PC-3 (cell line): ENCODE measurements around the gene MAU2. TPM values are rescaled to one million over a fixed set of nuclear protein-coding genes. Genes with fewer than 3 reads are reported as not detected.

Experiments used
- ATAC-seq: fragments of 200-7000 bp; cut with Tn5 transposase; 2 replicates; pipeline ENCODE4 v1.9.1; 2020; ENCODE audit warnings: mild to moderate bottlenecking, moderate library complexity
- BruUV-seq: library from RNA; stranded (reverse); fragments of 400-500 nt; replicated peaks from 2 replicates; lab custom pipeline; 2021; lab: Mats Ljungman, UMichigan
- CTCF ChIA-PET: fragments of 300-600 bp; sonication (Branson Sonifier 250); formaldehyde crosslinking; loops from one replicate; lab custom pipeline; 2022; ENCODE audit warnings: antibody characterized with exemption; lab: Charles Lee
- POLR2A ChIA-PET: fragments of 300-600 bp; sonication (Branson Sonifier 250); formaldehyde crosslinking; loops from one replicate; lab custom pipeline; 2022; ENCODE audit warnings: antibody characterized with exemption; ENCODE audit not compliant: unreplicated experiment; lab: Charles Lee
- DNase-seq: peaks from one replicate; pipeline ENCODE4 v3.0.0-alpha.2; 2015
- H2AFZ ChIP-seq: fragments of 300-600 bp; sonication (generic); 2 replicates; pipeline ENCODE4 v1.6.0; 2016; ENCODE audit warnings: antibody characterized with exemption, low read length
- H3F3A ChIP-seq: fragments of 300-600 bp; sonication (generic); one replicate; pipeline ENCODE4 v1.6.0; 2017; ENCODE audit warnings: antibody characterized with exemption, low read length, control low read depth, mild to moderate bottlenecking; ENCODE audit not compliant: unreplicated experiment
- H3K27ac ChIP-seq: fragments of 300-600 bp; sonication (generic); 2 replicates; pipeline ENCODE4 v1.5.1; 2016; ENCODE audit warnings: mild to moderate bottlenecking, low read length
- H3K27me3 ChIP-seq: fragments of 300-600 bp; sonication (generic); 2 replicates; pipeline ENCODE4 v1.6.1; 2016; ENCODE audit warnings: low read length, mixed read lengths
- H3K36me3 ChIP-seq: fragments of 300-600 bp; sonication (generic); 2 replicates; pipeline ENCODE4 v1.6.1; 2016; ENCODE audit warnings: low read depth, mixed run types, low read length, mixed read lengths
- H3K4me1 ChIP-seq: fragments of 300-600 bp; sonication (generic); 2 replicates; pipeline ENCODE4 v1.5.1; 2016; ENCODE audit warnings: low read length; ENCODE audit not compliant: insufficient read depth
- H3K4me2 ChIP-seq: fragments of 300-600 bp; sonication (generic); 2 replicates; pipeline ENCODE4 v1.6.0; 2016; ENCODE audit warnings: low read length
- H3K4me3 ChIP-seq: fragments of 300-600 bp; sonication (generic); 2 replicates; pipeline ENCODE4 v1.5.1; 2016; ENCODE audit warnings: mild to moderate bottlenecking, low read length, mixed read lengths
- H3K79me2 ChIP-seq: fragments of 300-600 bp; sonication (generic); 2 replicates; pipeline ENCODE4 v1.6.1; 2017; ENCODE audit warnings: low read length, mixed read lengths
- H3K9ac ChIP-seq: fragments of 300-600 bp; sonication (generic); 2 replicates; pipeline ENCODE4 v1.6.0; 2016; ENCODE audit warnings: mild to moderate bottlenecking, low read length
- H3K9me2 ChIP-seq: fragments of 300-600 bp; sonication (generic); replicated peaks from 2 replicates; pipeline ENCODE4 v1.6.1; 2016; ENCODE audit warnings: mixed run types, low read length, mixed read lengths
- H3K9me3 ChIP-seq: fragments of 300-600 bp; sonication (generic); 2 replicates; pipeline ENCODE4 v1.6.1; 2016; ENCODE audit warnings: low read length, mixed read lengths
- H4K20me1 ChIP-seq: fragments of 300-600 bp; sonication (generic); 2 replicates; pipeline ENCODE4 v1.6.1; 2016; ENCODE audit warnings: low read length, mixed read lengths
- EZH2 ChIP-seq: fragments of 300-600 bp; sonication (generic); IDR thresholded peaks from one replicate; pipeline ENCODE4 v1.6.1; 2017; ENCODE audit warnings: antibody characterized with exemption, mild to moderate bottlenecking, low read length; ENCODE audit not compliant: unreplicated experiment
- EZH2phosphoT487 ChIP-seq: fragments of 300-600 bp; sonication (generic); IDR thresholded peaks from 2 replicates; pipeline ENCODE4 v1.6.1; 2018; ENCODE audit warnings: mild to moderate bottlenecking, antibody characterized with exemption, low read length, borderline replicate concordance
- intact Hi-C: fragments of 100-400 bp; cut with micrococcal nuclease; formaldehyde crosslinking; loops from 2 replicates; pipeline ENCODE4 v1.9.0; 2023
- total RNA-seq: library from RNA; depleted of rRNA; stranded (reverse); fragments of >200 nt; gene quantifications from 2 replicates; pipeline ENCODE4 v1.2.3, GENCODE V29; 2014
- TF ChIP-seq, protein P1 (sequence below): fragments of 300-600 bp; sonication (generic); conservative IDR thresholded peaks from 2 replicates; pipeline ENCODE4 v1.5.1; 2017; ENCODE audit warnings: antibody characterized with exemption, low read depth, mild to moderate bottlenecking, low read length

Gene MAU2
- total RNA-seq, 1 experiment from 2014 or later, result 32.6 TPM

DNA sequence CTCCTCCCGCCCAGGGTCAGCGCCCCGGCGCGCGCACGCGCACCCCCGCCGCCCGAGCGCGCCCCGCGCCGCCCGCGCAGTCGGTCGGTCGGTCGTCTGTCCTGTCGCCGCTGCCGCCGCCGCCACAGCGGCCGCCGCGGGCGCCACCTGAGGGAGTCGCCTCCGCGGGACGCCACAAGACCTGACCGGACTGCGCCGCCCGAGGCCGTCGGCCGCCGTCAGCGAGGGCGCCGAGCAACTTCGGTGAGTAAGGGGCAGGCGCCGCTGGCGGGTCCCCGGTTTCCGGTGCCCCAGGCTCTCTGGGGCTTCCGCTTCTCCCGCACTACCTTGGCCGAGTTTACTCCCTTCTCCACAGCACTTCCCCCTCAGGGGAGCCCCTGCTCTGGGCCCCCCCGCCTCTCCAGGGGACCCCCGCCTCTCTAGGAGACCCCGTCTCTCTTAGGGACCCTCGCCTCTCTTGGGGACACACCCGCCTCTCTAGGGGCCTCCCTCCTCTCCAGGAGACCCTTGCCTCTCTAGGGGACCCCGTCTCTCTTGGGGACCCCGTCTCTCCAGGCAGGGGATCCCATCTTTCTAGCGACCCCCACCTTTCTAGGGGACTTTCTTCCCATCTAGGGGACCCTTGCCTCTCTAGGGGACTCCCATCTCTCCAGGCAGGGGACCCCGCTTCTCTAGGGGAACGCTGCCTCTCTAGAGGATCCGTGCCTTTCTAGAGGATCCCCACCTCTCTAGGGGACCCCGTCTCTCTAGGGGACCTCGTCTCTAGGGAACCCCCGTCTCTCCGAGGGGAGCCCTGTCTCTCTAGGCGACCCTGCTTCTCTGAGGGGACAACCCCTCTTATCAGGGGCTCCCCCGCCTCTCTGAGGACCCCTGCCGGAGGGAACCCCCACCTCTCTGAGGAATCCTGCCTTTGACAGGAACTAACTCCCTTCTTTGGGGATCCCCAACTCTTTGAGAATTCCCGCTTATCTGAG, 65.6 kb downstream of the MAU2 start:
- CTCF ChIA-PET, result interaction anchor here (1.1 kb wide), 1 partner anchor 19 kb away, joined by 4 read pairs; the partner anchor contains the start of gene GATAD2A
- Histone ChIP-seq H2AFZ (peak overlapping the region; percentile 65; the same call in 1 of the 2 replicates), H3K4me3 (peak overlapping the region; percentile 100), H3K27ac (peak overlapping the region; percentile 51), H3K9me2 (no peaks in the 10 kb centered on the region), H3K4me1 (peaks cover 29% of the 10 kb centered on the region), H3K36me3 (no peaks in the 10 kb centered on the region), H3K79me2 (peaks cover 66% of the 10 kb centered on the region), H3F3A (peaks cover 3% of the 10 kb centered on the region), H4K20me1 (peaks cover 6% of the 10 kb centered on the region; the same call in 1 of the 2 replicates), H3K4me2 (peak overlapping the region; percentile 98), H3K9me3 (no peaks in the 10 kb centered on the region), H3K9ac (peak overlapping the region; percentile 97), H3K27me3 (no peaks in the 10 kb centered on the region)
- no peak for DNase-seq
- TSS peak; percentile 24 for BruUV-seq
- peak; percentile 11 for ATAC-seq
- no peak for TF ChIP-seq EZH2phosphoT487
- TF ChIP-seq, protein P1, sequence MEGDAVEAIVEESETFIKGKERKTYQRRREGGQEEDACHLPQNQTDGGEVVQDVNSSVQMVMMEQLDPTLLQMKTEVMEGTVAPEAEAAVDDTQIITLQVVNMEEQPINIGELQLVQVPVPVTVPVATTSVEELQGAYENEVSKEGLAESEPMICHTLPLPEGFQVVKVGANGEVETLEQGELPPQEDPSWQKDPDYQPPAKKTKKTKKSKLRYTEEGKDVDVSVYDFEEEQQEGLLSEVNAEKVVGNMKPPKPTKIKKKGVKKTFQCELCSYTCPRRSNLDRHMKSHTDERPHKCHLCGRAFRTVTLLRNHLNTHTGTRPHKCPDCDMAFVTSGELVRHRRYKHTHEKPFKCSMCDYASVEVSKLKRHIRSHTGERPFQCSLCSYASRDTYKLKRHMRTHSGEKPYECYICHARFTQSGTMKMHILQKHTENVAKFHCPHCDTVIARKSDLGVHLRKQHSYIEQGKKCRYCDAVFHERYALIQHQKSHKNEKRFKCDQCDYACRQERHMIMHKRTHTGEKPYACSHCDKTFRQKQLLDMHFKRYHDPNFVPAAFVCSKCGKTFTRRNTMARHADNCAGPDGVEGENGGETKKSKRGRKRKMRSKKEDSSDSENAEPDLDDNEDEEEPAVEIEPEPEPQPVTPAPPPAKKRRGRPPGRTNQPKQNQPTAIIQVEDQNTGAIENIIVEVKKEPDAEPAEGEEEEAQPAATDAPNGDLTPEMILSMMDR, result peak; percentile 38
- POLR2A ChIA-PET, result interaction anchor here (0.6 to 1.6 kb wide), 4 partner anchors 11 to 104 kb away, joined by 3 to 18 read pairs (median 7); partner anchors contain the start of gene GATAD2A
- intact Hi-C loops, result loop anchor here (1.0 kb wide), 2 partner anchors 19 kb away; partner anchors contain the start of gene GATAD2A

DNA sequence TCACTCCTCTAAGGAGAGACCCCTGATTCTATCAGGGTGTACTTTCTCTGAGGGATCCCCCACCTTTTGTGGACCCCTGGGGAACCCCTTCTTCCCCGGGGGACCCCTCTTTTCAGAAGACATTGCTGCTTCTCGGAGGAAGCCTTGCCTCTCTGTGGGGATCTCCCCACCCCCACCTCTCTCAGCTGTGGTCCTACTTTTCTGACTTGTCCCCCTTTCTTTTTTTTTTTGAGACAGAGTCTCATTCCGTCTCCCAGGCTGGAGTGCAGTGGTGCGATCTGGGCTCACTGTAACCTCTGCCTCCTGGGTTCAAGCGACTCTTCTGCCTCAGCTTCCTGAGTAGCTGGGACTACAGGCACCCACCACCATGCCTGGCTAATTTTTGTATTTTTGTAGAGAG, 66.5 kb downstream of the MAU2 start:
- Histone ChIP-seq H3K9me2 (no peaks in the 10 kb centered on the region), H3K27me3 (no peaks in the 10 kb centered on the region), H3K79me2 (peaks cover 76% of the 10 kb centered on the region), H4K20me1 (peaks cover 6% of the 10 kb centered on the region; the same call in 1 of the 2 replicates), H3K4me1 (peaks cover 29% of the 10 kb centered on the region), H3K27ac (no peak overlapping the region), H3K4me3 (peak overlapping the region; percentile 100), H3K9me3 (no peaks in the 10 kb centered on the region), H3K4me2 (peak overlapping the region; percentile 98), H3K9ac (peak overlapping the region; percentile 97; the same call in 1 of the 2 replicates), H3F3A (no peaks in the 10 kb centered on the region), H3K36me3 (no peaks in the 10 kb centered on the region), H2AFZ (no peak overlapping the region)
- TF ChIP-seq EZH2, result no peak
- TF ChIP-seq, protein P1, result no peak
- TF ChIP-seq EZH2phosphoT487, result no peak
- intact Hi-C loops, result no loop called here
- CTCF ChIA-PET, result no interaction called here
- BruUV-seq, result no TSS peak
- POLR2A ChIA-PET, result no interaction called here
- DNase-seq (no peak), ATAC-seq (no peak)
